GM12864 (cell line): ENCODE measurements around the gene GLP1R.

Source experiments
- DNase-seq: peaks from one replicate; pipeline ENCODE4 v3.0.0-alpha.2; 2011; ENCODE audit warnings: low read depth
- H3K4me3 ChIP-seq: 2 replicates; pipeline ENCODE4 v1.5.1; 2011; ENCODE audit warnings: mild to moderate bottlenecking, low read depth, low read length, control low read depth
- CTCF ChIP-seq: IDR thresholded peaks from 2 replicates; pipeline ENCODE4 v1.5.1; 2011; ENCODE audit warnings: low read depth, mild to moderate bottlenecking, moderate library complexity, low read length, control low read depth, inconsistent platforms; ENCODE audit errors: missing control alignments

GLP1R gene

DNA sequence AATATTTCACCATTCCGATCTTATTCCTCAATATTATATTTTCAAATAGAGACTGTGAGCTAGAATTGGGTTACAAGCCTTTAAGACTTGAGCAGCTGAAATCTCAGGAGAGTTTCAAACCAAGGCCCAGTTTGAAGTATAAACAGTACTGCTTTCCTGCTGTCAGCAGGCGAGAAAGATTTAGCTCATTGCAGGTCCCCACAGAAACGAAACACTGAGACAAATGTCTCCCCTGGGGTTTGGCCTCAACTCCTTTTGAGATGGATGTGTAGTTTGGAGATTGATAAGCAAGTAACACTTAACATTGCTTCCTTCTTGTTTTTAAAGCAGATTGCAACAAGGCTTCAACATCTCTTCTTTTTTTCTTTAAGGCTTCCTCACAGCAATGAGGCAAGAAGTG is 22.4 kb upstream of the GLP1R start:
- no peak overlapping the region for H3K4me3 ChIP-seq
- TF ChIP-seq CTCF, result no peak
- no peak for DNase-seq

- DNase-seq, result no peak
- no peak overlapping the region for H3K4me3 ChIP-seq
- TF ChIP-seq CTCF, result peak; percentile 90
These were observed 19.2 kb upstream of the GLP1R start for GRCh38 chr6:39029156-39030011.

GRCh38 chr6:39035681-39036080 is 12.9 kb upstream of the GLP1R start:
- H3K4me3 ChIP-seq, result no peak overlapping the region
- no peak for TF ChIP-seq CTCF
- no peak for DNase-seq

GRCh38 chr6:39037082-39037508 is 11.5 kb upstream of the GLP1R start:
- TF ChIP-seq CTCF, result no peak
- DNase-seq, result no peak
- H3K4me3 ChIP-seq, result no peak overlapping the region

DNA sequence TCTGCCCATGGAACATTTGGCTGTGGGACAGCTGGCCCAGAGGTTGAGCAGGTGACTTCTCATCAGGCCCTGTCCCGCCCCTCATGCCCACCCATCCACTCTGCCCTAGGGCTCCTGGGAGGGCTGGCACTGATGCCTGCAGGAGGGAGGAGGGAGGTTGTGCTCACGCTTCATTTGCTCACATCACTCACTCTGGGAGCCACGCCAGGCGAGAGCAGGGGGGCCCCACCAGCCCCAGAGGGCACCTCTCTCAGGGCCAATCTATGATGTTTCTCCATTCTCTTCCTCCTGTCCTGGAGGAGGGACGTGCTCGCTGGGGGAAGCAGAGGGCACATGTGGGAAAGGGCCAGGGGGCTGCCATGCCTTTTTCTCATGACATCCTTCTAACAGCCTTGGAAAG is 10.9 kb upstream of the GLP1R start:
- DNase-seq, result no peak
- H3K4me3 ChIP-seq, result no peak overlapping the region
- no peak for TF ChIP-seq CTCF

DNA sequence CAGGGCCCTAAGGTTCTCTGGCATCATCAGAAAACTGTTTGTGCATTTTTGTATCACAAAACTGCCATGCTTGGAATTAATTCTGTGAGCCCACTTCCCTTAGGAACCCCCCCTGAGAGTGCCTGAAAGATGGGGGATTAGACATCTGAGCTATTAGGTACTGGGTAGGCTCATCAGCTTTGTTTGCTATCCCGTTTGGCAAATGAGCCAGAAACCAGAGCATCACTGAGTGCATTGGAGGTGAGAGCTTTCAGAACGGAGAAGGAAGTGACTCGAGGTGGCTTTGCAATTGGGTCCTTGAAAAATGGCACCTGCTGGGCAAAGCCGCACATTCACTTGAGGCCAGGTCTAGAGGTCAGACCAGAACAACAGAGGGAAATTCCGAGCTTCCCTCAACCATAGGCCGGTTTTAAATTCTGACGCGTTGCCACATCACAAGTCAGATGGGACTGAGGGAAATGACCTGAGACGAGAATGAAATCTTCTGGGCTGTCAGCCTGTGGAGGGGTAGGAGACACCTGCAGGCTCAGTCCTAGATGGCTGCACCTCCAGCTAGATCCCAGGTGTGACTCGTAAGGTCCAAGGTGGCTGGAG is 8.4 kb upstream of the GLP1R start:
- H3K4me3 ChIP-seq, result no peak overlapping the region
- TF ChIP-seq CTCF, result no peak
- DNase-seq, result no peak
